HepG2 (cell line): ENCODE results near the gene C6orf136. TPM values are rescaled to one million over a fixed set of nuclear protein-coding genes. Genes with fewer than 3 reads are reported as not detected.

Source experiments
- AGO2 ChIP-seq: fragments of 200-400 bp; formaldehyde crosslinking; optimal IDR thresholded peaks from 2 replicates; pipeline ENCODE3; 2017; ENCODE audit warnings: mild to moderate bottlenecking, low read depth, low read length, moderate library complexity
- DNMT1 ChIP-seq: sonication (generic); formaldehyde crosslinking; IDR thresholded peaks from 2 replicates; pipeline ENCODE4 v1.5.1; 2020; ENCODE audit warnings: mild to moderate bottlenecking, missing genetic modification reagents
- HDAC6 ChIP-seq: fragments of 200-600 bp; sonication (generic); IDR thresholded peaks from 2 replicates; pipeline ENCODE4 v1.7.0; 2017; ENCODE audit warnings: mild to moderate bottlenecking, antibody characterized with exemption, low read length, low read depth
- KDM4B ChIP-seq: sonication (generic); formaldehyde crosslinking; IDR thresholded peaks from 2 replicates; pipeline ENCODE4 v1.4.0; 2020; ENCODE audit warnings: missing genetic modification reagents
- ONECUT2 ChIP-seq: sonication (generic); formaldehyde crosslinking; IDR thresholded peaks from 2 replicates; pipeline ENCODE4 v1.4.0; 2020; ENCODE audit warnings: missing genetic modification reagents
- PLRG1 ChIP-seq: fragments of 450-650 bp; conservative IDR thresholded peaks from 2 replicates; pipeline ENCODE4 v1.6.1; 2016
- PPARG ChIP-seq: conservative IDR thresholded peaks from 2 replicates; pipeline ENCODE4 v1.6.1; 2016; ENCODE audit warnings: missing biosample characterization, missing genetic modification reagents
- PRPF4 ChIP-seq: fragments of 200-400 bp; formaldehyde crosslinking; IDR thresholded peaks from 2 replicates; pipeline ENCODE4 v1.6.1; 2016; ENCODE audit warnings: low read length, low read depth; ENCODE audit not compliant: poor library complexity, severe bottlenecking
- SP4 ChIP-seq: sonication (generic); formaldehyde crosslinking; IDR thresholded peaks from 2 replicates; pipeline ENCODE4 v1.8.1; 2023; ENCODE audit warnings: mild to moderate bottlenecking, missing genetic modification reagents
- ZNF138 ChIP-seq: sonication (generic); formaldehyde crosslinking; IDR thresholded peaks from 2 replicates; pipeline ENCODE4 v1.5.0; 2020; ENCODE audit warnings: mild to moderate bottlenecking, low read depth, missing genetic modification reagents
- ZNF44 ChIP-seq: sonication (generic); formaldehyde crosslinking; IDR thresholded peaks from 2 replicates; pipeline ENCODE4 v1.5.1; 2020; ENCODE audit warnings: mild to moderate bottlenecking, missing genetic modification reagents
- ZNF737 ChIP-seq: sonication (generic); formaldehyde crosslinking; IDR thresholded peaks from 2 replicates; pipeline ENCODE4 v1.5.0; 2020; ENCODE audit warnings: missing genetic modification reagents, mild to moderate bottlenecking, borderline replicate concordance
- polyA plus RNA-seq, 8 experiments: library from polyadenylated mRNA; depleted of rRNA in 3 of 8; stranded (reverse) in 7 of 8; unstranded in 1 of 8; fragments of >200 nt; fragmentation: Illumina TruSeq in 4 of 8; extraction: Trizol in 4 of 8; gene quantifications; 2 replicates each; pipeline versions ENCODE4 v1.2.1 to v1.2.3, GENCODE V29; 2011 to 2016; ENCODE audit warnings: low read depth in 4 of 8, missing spikeins in 1 of 8, mixed read lengths in 1 of 8; ENCODE audit not compliant: insufficient read depth in 1 of 8
- total RNA-seq, 5 experiments: library from RNA; depleted of rRNA; stranded (reverse); fragments of >200 nt; fragmentation: Illumina TruSeq; extraction: Trizol; gene quantifications; 2 replicates each; pipeline ENCODE4 v1.2.3, GENCODE V29; 2016; ENCODE audit warnings: low read depth in 1 of 5
- TF ChIP-seq, protein P1 (sequence below): sonication (generic); formaldehyde crosslinking; IDR thresholded peaks from 2 replicates; pipeline ENCODE4 v1.5.1; 2020; ENCODE audit warnings: mild to moderate bottlenecking, missing genetic modification reagents
- TF ChIP-seq, protein P2 (sequence below): sonication (generic); formaldehyde crosslinking; IDR thresholded peaks from 2 replicates; pipeline ENCODE4 v1.5.0; 2020; ENCODE audit warnings: mild to moderate bottlenecking, missing genetic modification reagents
- TF ChIP-seq, protein P3 (sequence below): sonication (generic); formaldehyde crosslinking; IDR thresholded peaks from 2 replicates; pipeline ENCODE4 v1.4.0; 2020; ENCODE audit warnings: mild to moderate bottlenecking, missing genetic modification reagents
- TF ChIP-seq, protein P4 (sequence below): sonication (generic); formaldehyde crosslinking; IDR thresholded peaks from 2 replicates; pipeline ENCODE4 v1.5.1; 2020; ENCODE audit warnings: mild to moderate bottlenecking, missing genetic modification reagents, moderate library complexity
- TF ChIP-seq, protein P5 (sequence below): sonication (generic); formaldehyde crosslinking; IDR thresholded peaks from 2 replicates; pipeline ENCODE4 v1.5.0; 2020; ENCODE audit warnings: missing genetic modification reagents

The C6orf136 gene
- total and polyA plus RNA-seq, 2 of the 13 experiments (the other 11 are each of a cell fraction or from before 2014, with no cell fraction given): 12.0 to 26.2 TPM

DNA sequence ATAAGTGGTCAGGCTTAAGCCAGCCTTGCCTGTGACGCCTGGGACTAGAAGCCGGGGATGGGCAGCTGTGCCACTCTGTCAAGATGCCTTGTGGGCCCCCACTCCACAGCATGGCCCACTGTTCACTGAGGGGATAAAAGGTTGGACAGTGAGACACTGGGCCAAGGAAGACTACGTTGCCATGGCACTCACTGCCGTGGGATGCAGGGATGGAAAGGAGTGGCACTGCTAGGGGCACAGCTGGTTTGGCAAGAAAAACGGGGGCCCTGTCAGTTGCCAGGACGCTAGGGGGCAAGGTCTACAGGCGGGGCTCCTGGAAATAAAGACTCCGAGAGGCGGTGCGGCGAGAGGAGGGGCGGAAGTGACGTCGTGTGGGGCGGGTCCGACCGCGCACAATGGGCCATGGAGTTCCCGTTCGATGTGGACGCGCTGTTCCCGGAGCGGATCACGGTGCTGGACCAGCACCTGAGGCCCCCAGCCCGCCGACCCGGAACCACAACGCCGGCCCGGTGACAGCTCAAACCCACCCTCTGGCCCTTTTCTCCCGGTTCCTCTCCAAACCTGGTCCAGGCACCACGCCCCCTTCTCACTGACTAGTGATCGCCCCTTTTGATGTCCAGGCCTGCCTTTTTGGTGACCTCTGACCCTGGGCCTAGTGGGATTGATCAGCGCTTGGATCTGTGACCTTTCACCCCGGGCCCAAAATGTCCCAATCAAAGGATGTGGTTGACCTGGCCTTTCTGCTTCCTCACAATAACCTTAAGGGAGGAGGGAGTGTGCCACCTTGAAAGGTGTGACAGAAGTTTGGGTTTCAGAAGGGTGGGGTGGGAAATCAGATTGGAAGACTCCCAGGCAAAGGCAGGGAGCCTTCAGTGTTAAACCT is 20.2 kb upstream of the C6orf136 start, which contains the start of gene ATAT1 (continued):
- TF ChIP-seq, protein P1, sequence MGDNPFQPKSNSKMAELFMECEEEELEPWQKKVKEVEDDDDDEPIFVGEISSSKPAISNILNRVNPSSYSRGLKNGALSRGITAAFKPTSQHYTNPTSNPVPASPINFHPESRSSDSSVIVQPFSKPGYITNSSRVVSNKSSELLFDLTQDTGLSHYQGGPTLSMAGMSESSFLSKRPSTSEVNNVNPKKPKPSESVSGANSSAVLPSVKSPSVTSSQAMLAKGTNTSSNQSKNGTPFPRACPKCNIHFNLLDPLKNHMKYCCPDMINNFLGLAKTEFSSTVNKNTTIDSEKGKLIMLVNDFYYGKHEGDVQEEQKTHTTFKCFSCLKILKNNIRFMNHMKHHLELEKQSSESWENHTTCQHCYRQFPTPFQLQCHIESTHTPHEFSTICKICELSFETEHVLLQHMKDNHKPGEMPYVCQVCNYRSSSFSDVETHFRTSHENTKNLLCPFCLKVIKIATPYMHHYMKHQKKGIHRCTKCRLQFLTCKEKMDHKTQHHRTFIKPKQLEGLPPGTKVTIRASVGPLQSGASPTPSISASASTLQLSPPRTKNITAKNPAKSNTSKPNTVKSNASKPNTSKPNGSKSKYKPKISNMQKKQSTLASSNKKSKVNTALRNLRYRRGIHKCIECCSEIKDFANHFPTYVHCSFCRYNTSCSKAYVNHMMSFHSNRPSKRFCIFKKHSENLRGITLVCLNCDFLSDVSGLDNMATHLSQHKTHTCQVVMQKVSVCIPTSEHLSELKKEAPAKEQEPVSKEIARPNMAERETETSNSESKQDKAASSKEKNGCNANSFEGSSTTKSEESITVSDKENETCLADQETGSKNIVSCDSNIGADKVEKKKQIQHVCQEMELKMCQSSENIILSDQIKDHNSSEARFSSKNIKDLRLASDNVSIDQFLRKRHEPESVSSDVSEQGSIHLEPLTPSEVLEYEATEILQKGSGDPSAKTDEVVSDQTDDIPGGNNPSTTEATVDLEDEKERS: 0 out of 2 replicates have a peak, but pooled peaks have one; percentile 47
- TF ChIP-seq, protein P2, sequence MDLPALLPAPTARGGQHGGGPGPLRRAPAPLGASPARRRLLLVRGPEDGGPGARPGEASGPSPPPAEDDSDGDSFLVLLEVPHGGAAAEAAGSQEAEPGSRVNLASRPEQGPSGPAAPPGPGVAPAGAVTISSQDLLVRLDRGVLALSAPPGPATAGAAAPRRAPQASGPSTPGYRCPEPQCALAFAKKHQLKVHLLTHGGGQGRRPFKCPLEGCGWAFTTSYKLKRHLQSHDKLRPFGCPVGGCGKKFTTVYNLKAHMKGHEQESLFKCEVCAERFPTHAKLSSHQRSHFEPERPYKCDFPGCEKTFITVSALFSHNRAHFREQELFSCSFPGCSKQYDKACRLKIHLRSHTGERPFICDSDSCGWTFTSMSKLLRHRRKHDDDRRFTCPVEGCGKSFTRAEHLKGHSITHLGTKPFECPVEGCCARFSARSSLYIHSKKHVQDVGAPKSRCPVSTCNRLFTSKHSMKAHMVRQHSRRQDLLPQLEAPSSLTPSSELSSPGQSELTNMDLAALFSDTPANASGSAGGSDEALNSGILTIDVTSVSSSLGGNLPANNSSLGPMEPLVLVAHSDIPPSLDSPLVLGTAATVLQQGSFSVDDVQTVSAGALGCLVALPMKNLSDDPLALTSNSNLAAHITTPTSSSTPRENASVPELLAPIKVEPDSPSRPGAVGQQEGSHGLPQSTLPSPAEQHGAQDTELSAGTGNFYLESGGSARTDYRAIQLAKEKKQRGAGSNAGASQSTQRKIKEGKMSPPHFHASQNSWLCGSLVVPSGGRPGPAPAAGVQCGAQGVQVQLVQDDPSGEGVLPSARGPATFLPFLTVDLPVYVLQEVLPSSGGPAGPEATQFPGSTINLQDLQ (CRISPR knock-in tag): peak; percentile 64; the same call in 1 of the 2 replicates
- no peak for TF ChIP-seq KDM4B (CRISPR knock-in tag)
- no peak for TF ChIP-seq PRPF4
- TF ChIP-seq, protein P3, sequence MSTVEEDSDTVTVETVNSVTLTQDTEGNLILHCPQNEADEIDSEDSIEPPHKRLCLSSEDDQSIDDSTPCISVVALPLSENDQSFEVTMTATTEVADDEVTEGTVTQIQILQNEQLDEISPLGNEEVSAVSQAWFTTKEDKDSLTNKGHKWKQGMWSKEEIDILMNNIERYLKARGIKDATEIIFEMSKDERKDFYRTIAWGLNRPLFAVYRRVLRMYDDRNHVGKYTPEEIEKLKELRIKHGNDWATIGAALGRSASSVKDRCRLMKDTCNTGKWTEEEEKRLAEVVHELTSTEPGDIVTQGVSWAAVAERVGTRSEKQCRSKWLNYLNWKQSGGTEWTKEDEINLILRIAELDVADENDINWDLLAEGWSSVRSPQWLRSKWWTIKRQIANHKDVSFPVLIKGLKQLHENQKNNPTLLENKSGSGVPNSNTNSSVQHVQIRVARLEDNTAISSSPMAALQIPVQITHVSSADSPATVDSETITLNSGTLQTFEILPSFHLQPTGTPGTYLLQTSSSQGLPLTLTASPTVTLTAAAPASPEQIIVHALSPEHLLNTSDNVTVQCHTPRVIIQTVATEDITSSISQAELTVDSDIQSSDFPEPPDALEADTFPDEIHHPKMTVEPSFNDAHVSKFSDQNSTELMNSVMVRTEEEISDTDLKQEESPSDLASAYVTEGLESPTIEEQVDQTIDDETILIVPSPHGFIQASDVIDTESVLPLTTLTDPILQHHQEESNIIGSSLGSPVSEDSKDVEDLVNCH (CRISPR knock-in tag): 0 out of 2 replicates have a peak, but pooled peaks have one; percentile 64
- peak; percentile 90 for TF ChIP-seq SP4 (CRISPR knock-in tag)
- TF ChIP-seq, protein P4, sequence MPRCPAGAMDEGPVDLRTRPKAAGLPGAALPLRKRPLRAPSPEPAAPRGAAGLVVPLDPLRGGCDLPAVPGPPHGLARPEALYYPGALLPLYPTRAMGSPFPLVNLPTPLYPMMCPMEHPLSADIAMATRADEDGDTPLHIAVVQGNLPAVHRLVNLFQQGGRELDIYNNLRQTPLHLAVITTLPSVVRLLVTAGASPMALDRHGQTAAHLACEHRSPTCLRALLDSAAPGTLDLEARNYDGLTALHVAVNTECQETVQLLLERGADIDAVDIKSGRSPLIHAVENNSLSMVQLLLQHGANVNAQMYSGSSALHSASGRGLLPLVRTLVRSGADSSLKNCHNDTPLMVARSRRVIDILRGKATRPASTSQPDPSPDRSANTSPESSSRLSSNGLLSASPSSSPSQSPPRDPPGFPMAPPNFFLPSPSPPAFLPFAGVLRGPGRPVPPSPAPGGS (CRISPR knock-in tag): peak; percentile 85; the same call in 1 of the 2 replicates
- TF ChIP-seq, protein P5, sequence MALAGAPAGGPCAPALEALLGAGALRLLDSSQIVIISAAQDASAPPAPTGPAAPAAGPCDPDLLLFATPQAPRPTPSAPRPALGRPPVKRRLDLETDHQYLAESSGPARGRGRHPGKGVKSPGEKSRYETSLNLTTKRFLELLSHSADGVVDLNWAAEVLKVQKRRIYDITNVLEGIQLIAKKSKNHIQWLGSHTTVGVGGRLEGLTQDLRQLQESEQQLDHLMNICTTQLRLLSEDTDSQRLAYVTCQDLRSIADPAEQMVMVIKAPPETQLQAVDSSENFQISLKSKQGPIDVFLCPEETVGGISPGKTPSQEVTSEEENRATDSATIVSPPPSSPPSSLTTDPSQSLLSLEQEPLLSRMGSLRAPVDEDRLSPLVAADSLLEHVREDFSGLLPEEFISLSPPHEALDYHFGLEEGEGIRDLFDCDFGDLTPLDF (CRISPR knock-in tag): 0 out of 2 replicates have a peak, but pooled peaks have one; percentile 38
- peak; percentile 99 for TF ChIP-seq AGO2
- TF ChIP-seq ZNF44: peak; percentile 90
- TF ChIP-seq PLRG1: no peak
- no peak for TF ChIP-seq DNMT1 (CRISPR knock-in tag)
- TF ChIP-seq PPARG: peak; percentile 35
- no peak for TF ChIP-seq HDAC6
- peak; percentile 76; the same call in 1 of the 2 replicates for TF ChIP-seq ZNF737 (CRISPR knock-in tag)
- TF ChIP-seq ONECUT2 (CRISPR knock-in tag): peak; percentile 42; the same call in 1 of the 2 replicates
- peak; percentile 93; the same call in 1 of the 2 replicates for TF ChIP-seq ZNF138 (CRISPR knock-in tag)
